Transverse colon (tissue), 4 donors: ENCODE measurements around the gene NCKAP5L. TPM values are rescaled to one million over a fixed set of nuclear protein-coding genes. Genes with fewer than 3 reads are reported as not detected.

Experiments
- DNase-seq: peaks from one replicate; pipeline ENCODE4 v3.0.0-alpha.2; 2019
- H3K27ac ChIP-seq, 4 donors: fragments of 200-600 bp; sonication (generic); 2 replicates each; pipeline ENCODE4 v1.5.1; 2016 to 2018; ENCODE audit warnings: inconsistent platforms in 4 of 4
- H3K27me3 ChIP-seq: fragments of 200-600 bp; sonication (generic); 2 replicates; pipeline ENCODE4 v1.5.1; 2017; ENCODE audit warnings: inconsistent platforms
- H3K36me3 ChIP-seq, 4 donors: fragments of 200-600 bp; sonication (generic); 2 replicates each; pipeline ENCODE4 v1.5.1; 2017 to 2019; ENCODE audit warnings: inconsistent platforms in 4 of 4
- H3K4me1 ChIP-seq, 4 donors: fragments of 200-600 bp; sonication (generic); 2 replicates each; pipeline ENCODE4 v1.5.1; 2017 to 2020; ENCODE audit warnings: inconsistent platforms in 4 of 4
- H3K4me3 ChIP-seq, 4 donors: fragments of 200-600 bp; sonication (generic); 1 replicate in 1 of 4; 2 replicates in 3 of 4; pipeline versions ENCODE4 v1.5.1 to v1.6.1; 2017 to 2019; ENCODE audit warnings: inconsistent platforms in 4 of 4
- H3K9me3 ChIP-seq, 2 donors: fragments of 200-600 bp; sonication (generic); 2 replicates each; pipeline ENCODE4 v1.5.1; 2017 to 2019; ENCODE audit warnings: inconsistent platforms in 2 of 2
- EP300 ChIP-seq: sonication (generic); formaldehyde crosslinking; IDR thresholded peaks from one replicate; pipeline ENCODE4 v1.6.1; 2017; ENCODE audit warnings: antibody characterized with exemption, low read depth
- POLR2A ChIP-seq: fragments of 450-650 bp; IDR thresholded peaks from one replicate; pipeline ENCODE4 v1.6.1; 2016; ENCODE audit warnings: antibody characterized with exemption, mild to moderate bottlenecking, moderate library complexity
- POLR2AphosphoS5 ChIP-seq, 3 donors: sonication (generic); formaldehyde crosslinking; IDR thresholded peaks; one replicate each; pipeline ENCODE4 v1.6.1; 2016; ENCODE audit warnings: antibody characterized with exemption in 3 of 3
- WGBS, 2 donors: methylation state at CpG; one replicate each; pipeline ENCODE4 v1.1.5; 2018; ENCODE audit warnings: low coverage in 1 of 2; 5-methylcytosine and 5-hydroxymethylcytosine counted together
- in situ Hi-C, 4 donors: fragments of 200-750 bp; cut with MboI; loops; one replicate each; pipeline versions ENCODE4 v1.15.0 to v1.15.1; 2017; ENCODE audit warnings: low sequenced_read_pairs in 3 of 4, low pct_ligation_motif_present in 1 of 4, low pct_unique_long_range_greater_than_20kb in 1 of 4
- intact Hi-C: fragments of 100-400 bp; cut with DNase I; formaldehyde crosslinking; loops from one replicate; pipeline ENCODE4 v1.15.1; 2023; ENCODE audit warnings: low total_unique reads
- total RNA-seq, 4 donors: library from RNA; depleted of rRNA; stranded (reverse); fragments of >200 nt; gene quantifications; one replicate each; pipeline ENCODE4 v1.1.0, GENCODE V29; 2016
- TF ChIP-seq, protein P1 (sequence below), 5 experiments: fragments of 200-600 bp in 3 of 5; fragments of 450-650 bp in 2 of 5; sonication (generic) in 3 of 5; IDR thresholded peaks; 1 replicate in 2 of 5; 2 replicates in 3 of 5; pipeline ENCODE4 v1.5.1; 2016 to 2017; ENCODE audit warnings: antibody characterized with exemption in 5 of 5, inconsistent platforms in 3 of 5, mild to moderate bottlenecking in 2 of 5, moderate library complexity in 1 of 5

NCKAP5L gene
- total RNA-seq, 4 donors from 2014 or later: 3.4 to 5.1 (median 4.2) TPM

DNA sequence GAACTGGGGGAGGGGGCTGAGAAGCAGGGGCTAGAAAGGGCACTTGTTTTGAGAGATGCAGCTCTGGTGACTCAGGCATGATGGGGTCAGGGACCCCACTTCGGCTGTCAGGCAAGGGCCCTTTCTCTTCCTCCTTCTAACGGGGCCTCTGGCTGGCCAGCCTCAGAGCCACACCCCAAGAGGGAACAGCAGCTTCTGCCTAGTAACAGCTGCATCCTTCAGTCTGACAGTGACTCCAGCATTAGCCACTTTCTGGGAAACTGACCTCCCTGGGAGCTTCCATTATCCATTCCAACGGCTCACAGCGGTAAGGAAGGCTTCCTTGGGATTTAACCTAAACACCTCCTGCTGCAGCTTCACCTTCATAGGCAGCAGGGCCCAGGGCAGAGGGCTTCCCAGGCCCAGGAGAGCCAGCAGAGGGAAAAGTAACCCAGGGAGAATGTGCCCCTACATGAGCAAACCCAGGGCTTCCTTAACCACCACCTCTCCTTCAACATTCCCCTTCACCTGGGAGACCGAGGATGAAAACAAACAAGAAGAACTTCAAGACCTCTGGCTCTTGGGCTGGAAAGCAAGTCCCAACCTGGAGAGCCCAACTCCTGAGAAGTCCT lies 2.7 kb downstream of the NCKAP5L start:
- no peak overlapping the region for H3K4me3 ChIP-seq
- peak overlapping the region; percentile 13 to 87 (median 58) for H3K27ac ChIP-seq
- no peaks in the 10 kb centered on the region for H3K9me3 ChIP-seq
- in situ Hi-C loops: no loop called here
- 44 to 60% methylated on average over 1 to 5 of the region's 5 CpGs for WGBS, 2 donors
- TF ChIP-seq POLR2A: no peak
- no peak for TF ChIP-seq POLR2AphosphoS5 (IDR thresholded peaks at IDR 0.05)
- TF ChIP-seq EP300: no peak
- TF ChIP-seq, protein P1, sequence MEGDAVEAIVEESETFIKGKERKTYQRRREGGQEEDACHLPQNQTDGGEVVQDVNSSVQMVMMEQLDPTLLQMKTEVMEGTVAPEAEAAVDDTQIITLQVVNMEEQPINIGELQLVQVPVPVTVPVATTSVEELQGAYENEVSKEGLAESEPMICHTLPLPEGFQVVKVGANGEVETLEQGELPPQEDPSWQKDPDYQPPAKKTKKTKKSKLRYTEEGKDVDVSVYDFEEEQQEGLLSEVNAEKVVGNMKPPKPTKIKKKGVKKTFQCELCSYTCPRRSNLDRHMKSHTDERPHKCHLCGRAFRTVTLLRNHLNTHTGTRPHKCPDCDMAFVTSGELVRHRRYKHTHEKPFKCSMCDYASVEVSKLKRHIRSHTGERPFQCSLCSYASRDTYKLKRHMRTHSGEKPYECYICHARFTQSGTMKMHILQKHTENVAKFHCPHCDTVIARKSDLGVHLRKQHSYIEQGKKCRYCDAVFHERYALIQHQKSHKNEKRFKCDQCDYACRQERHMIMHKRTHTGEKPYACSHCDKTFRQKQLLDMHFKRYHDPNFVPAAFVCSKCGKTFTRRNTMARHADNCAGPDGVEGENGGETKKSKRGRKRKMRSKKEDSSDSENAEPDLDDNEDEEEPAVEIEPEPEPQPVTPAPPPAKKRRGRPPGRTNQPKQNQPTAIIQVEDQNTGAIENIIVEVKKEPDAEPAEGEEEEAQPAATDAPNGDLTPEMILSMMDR (IDR thresholded peaks at IDR 0.05): no peak
- no peaks in the 10 kb centered on the region for H3K36me3 ChIP-seq
- peaks cover 9 to 53% (median 27%) of the 10 kb centered on the region in 4 donors for H3K4me1 ChIP-seq
- no peaks in the 10 kb centered on the region for H3K27me3 ChIP-seq
- no peak for DNase-seq
- intact Hi-C loops: no loop called here

DNA sequence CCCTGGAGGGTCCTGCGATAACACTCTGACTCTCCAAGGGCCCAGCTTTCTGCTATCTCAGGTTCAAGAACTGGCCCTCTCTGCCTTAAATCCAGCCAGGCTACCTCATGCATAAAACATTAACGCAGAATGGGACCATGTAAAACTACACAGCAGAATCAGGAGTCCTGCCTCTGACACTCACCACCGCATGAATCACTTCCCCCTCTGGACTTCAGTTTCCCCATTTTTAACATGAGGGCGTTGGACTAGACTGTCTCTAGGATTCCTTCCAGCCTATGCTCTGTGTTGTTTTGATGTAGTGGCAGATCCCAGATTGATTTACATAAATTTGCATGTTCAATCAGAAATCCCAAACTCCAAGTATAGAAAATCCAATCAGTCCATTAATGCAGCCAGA lies 3.3 kb downstream of the NCKAP5L start:
- TF ChIP-seq, protein P1 (IDR thresholded peaks at IDR 0.05): no peak
- peak overlapping the region; percentile 31 to 87 (median 58) for H3K27ac ChIP-seq
- H3K4me1 ChIP-seq: peaks cover 9 to 54% (median 27%) of the 10 kb centered on the region in 4 donors
- 72 to 100% methylated on average over 1 to 4 of the region's 4 CpGs for WGBS, 2 donors
- DNase-seq: no peak
- intact Hi-C loops (no loop called here), in situ Hi-C loops (no loop called here)
- H3K4me3 ChIP-seq: no peak overlapping the region
- H3K27me3 ChIP-seq: no peaks in the 10 kb centered on the region
- H3K9me3 ChIP-seq: no peaks in the 10 kb centered on the region
- H3K36me3 ChIP-seq: no peaks in the 10 kb centered on the region

- TF ChIP-seq POLR2AphosphoS5 (IDR thresholded peaks at IDR 0.05) (no peak), POLR2A (no peak), EP300 (no peak)
- TF ChIP-seq, protein P1 (IDR thresholded peaks at IDR 0.05): no peak
- DNase-seq: no peak
- in situ Hi-C loops (no loop called here), intact Hi-C loops (no loop called here)
- Histone ChIP-seq H3K27ac (peak overlapping the region; percentile 31 to 87 (median 48)), H3K9me3 (no peaks in the 10 kb centered on the region), H3K27me3 (no peaks in the 10 kb centered on the region), H3K36me3 (no peaks in the 10 kb centered on the region), H3K4me1 (peaks cover 9 to 57% (median 27%) of the 10 kb centered on the region in 4 donors), H3K4me3 (no peak overlapping the region)
- WGBS, 2 donors: 89% methylated on average over 8 of the region's 8 CpGs; no CpG with 5 or more reads in 1 of the 2 donors
These were observed 3.8 kb downstream of the NCKAP5L start for GRCh38 chr12:49824416-49824815.

- H3K27me3 ChIP-seq: no peaks in the 10 kb centered on the region
- intact Hi-C loops: no loop called here
- WGBS, 2 donors: 84% methylated on average over 6 of the region's 6 CpGs; no CpG with 5 or more reads in 1 of the 2 donors
- in situ Hi-C loops: no loop called here
- no peaks in the 10 kb centered on the region for H3K36me3 ChIP-seq
- H3K9me3 ChIP-seq: no peaks in the 10 kb centered on the region
- TF ChIP-seq EP300: no peak
- no peak for TF ChIP-seq POLR2AphosphoS5 (IDR thresholded peaks at IDR 0.05)
- TF ChIP-seq POLR2A: no peak
- TF ChIP-seq, protein P1 (IDR thresholded peaks at IDR 0.05): no peak
- H3K27ac ChIP-seq: peak overlapping the region in 1 of 4 donors; percentile 87
- DNase-seq: no peak
- H3K4me1 ChIP-seq: peaks cover 9 to 53% (median 22%) of the 10 kb centered on the region in 4 donors
- no peak overlapping the region for H3K4me3 ChIP-seq
These were observed 4.3 kb downstream of the NCKAP5L start for GRCh38 chr12:49823951-49824350.
